Fibroblast of skin of right quadriceps (primary cell): ENCODE measurements around the gene STARD13.

ENCODE experiments used
- DNase-seq: peaks from one replicate; pipeline ENCODE4 v3.0.0-alpha.2; 2013

Gene STARD13

GRCh38 chr13:33111414-33112110 is 174.0 kb downstream of the STARD13 start:
- DNase-seq: peak; percentile 68

DNA sequence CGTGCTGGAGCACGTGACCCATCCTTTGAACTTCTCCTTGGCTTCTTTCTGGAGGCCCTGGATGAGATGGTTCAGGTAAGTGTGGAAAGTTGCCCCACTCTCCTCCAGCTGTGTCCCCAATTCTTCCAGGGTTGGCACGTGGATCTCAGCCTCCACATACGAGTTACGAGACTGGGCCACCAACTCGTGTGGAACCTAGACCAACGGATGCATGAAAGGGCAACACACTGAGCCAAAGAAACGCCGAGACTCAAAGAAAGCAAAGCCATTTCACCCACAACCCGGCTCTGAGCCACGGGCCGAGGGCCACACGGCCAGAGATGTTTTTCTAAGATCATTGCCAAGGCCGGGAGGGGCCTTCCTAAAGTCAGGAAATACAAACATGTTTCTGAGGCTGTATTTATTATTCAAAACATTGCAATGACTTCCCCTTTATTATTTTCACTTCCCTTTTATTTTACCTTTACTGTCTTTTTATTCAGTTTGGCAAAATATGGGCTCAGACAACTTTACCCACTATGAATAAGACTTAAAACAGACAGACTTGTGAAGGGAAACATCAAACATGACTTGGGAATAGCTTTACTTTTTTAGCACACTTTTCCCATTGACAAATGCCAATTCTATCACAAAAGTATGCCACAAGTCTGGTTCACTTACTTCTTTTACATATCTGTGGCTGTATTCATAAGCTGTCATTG is 174.7 kb downstream of the STARD13 start:
- DNase-seq: peak; percentile 25

- DNase-seq: no peak
Measured at GRCh38 chr13:33110386-33110712, 175.2 kb downstream of the STARD13 start.

GRCh38 chr13:33109801-33110200 is 175.8 kb downstream of the STARD13 start:
- DNase-seq: no peak

GRCh38 chr13:33109271-33109697 is 176.3 kb downstream of the STARD13 start:
- DNase-seq: peak; percentile 32

- DNase-seq: peak; percentile 69
Measured at GRCh38 chr13:33108620-33109019, 176.9 kb downstream of the STARD13 start.

DNA sequence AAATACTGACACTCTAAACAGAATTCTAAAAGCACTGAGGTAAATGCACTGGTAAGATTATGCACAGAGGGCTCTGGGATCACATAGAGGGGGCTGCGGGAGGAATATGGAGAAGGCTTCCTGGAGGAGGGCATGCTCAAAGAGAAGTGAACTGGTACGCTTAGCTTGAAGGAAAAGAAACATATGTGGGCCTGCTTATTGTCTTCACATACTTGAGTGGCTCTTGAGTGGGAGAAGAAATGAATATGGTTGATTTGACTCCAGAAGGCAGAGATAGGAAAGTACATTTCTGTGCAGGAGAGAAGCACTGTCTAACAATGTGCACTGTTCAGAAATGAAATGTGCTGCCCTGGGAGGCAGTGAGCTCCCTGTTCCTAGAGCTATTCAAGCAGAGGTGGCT is 178.2 kb downstream of the STARD13 start:
- no peak for DNase-seq

- DNase-seq: no peak
Measured at GRCh38 chr13:33106656-33107360, 178.7 kb downstream of the STARD13 start.

GRCh38 chr13:33105387-33106005 is 180.1 kb downstream of the STARD13 start:
- DNase-seq: no peak

- no peak for DNase-seq
Measured at GRCh38 chr13:33103457-33103856, 182.1 kb downstream of the STARD13 start.

DNA sequence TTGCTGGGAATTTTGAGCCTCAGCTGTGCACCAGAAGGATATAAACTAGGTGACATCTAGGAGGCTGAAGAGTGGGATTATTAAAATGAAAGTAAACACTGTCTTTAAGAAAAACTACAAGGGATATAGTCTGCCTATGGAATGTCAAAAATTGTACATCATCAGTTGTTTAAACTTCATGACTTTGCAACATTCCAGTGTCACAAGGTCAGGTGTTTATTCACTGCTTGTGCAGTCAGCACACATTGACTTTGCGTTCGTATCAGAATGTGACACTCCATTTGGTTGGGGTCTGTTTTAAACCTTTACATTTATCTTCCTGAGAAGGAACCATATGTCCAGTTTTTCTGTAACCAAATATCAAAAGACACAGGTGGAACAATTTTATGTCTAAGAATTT is 183.7 kb downstream of the STARD13 start:
- no peak for DNase-seq

DNA sequence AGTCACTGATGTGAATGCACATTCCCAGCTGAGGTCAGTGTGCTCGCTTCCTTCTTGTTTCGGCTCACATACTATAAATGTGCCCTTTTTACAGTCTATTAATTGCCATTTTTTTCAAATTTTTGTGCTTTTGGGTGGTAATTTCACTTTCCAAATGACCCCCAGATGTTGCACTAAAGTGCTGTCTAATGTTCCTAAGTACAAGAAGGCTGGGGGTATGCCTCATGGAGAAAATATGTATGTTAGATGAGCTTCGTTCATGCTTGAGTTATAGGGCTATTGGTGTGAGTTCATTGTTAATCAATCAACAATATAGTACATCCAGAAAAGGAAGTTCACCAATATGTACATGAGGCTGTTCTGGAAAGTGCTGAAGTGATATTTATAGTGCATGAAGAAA is 184.7 kb downstream of the STARD13 start:
- DNase-seq: peak; percentile 39

DNA sequence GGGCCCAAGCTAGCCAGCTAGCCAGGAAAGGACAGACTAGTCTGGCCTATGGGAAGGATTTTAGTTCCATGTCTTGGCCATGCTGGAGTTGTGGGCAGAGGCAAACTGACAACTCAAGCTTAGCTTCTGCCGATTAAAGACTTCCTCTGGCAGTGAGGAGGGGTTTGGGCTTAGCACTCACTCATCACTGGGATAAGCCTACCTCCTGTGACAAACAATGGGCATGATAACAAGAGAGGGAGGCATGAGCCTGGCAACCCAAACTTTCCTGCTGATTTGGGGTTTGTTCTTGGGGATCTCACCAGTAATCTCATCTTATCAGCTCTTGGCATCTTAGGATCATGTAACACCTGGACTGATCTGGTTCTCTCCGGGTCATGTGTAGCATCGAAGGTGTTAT is 185.7 kb downstream of the STARD13 start:
- no peak for DNase-seq

DNA sequence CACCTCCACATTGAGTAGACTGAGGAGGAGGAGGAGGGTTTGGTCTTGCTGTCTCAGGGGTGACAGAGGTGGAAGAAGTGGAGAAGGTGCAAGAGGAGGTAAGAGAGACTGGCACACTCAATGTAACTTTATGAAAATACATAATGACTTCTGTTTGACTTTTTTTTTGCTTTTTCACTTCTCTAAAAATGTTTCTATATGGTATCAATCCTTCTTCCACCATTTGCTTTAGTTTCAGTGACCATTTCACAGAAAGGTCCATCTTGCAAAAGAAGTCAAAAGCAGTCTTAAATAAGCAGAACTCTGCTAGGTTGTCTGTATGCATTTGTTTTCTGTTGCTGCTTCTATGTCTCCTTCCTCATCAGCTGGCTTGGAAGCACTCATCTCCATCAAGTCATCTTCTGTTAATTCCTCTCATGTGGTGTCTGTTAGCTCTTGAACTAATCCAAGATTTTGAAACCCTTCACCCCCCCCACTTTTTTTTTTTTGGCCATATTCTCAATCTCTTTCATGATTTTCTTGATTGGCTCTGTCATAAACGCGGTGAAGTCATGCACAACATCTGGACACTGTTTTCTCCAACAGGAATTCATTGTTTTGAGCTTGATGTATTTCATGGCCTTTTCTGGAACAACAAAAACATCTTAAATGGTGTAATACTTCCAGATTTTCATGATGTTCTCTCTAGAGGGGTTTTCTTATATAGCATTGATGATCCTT is 188.5 kb downstream of the STARD13 start:
- no peak for DNase-seq

GRCh38 chr13:33092073-33092987 is 193.2 kb downstream of the STARD13 start:
- no peak for DNase-seq

DNA sequence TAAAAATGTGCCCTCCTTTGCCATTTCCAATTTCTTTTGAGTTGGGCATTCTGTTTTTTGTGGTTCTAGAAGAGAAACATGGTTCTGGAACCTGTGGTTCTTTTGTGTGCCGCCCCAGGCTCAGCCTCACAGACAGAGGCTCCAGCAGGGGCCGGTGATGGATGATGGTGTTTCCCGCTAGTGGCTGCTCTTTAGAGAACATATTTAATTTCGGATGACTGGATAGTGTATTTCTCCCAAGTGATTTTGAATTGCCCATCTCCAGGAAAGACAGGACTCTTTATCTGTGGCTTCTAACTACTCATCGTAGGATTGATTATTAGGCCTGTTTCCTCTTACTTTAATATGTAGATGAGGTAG is 194.2 kb downstream of the STARD13 start:
- no peak for DNase-seq

- DNase-seq: no peak
Measured at GRCh38 chr13:33090755-33091414, 194.7 kb downstream of the STARD13 start.

GRCh38 chr13:33089311-33089710 is 196.2 kb downstream of the STARD13 start:
- no peak for DNase-seq

DNA sequence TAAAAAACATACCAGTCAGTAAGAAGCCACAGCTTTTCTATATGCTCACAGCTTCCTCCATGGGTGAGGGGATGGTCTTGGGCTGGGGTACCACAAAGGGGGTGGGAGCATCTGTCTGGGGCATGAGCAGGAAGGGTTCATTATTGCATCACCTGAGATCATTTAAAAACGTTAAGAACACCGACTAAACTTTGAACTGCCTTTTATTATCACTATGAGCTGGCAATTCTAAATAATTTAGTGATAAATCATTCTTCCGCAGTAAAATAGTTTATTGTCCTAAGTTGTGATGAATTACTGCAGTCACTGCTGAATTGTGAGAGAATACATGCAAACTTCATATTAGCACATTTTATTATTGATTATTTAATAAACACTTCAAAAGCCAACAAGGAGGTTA is 197.8 kb downstream of the STARD13 start:
- no peak for DNase-seq

GRCh38 chr13:33087091-33087490 is 198.5 kb downstream of the STARD13 start:
- no peak for DNase-seq

GRCh38 chr13:33083054-33083453 is 202.5 kb downstream of the STARD13 start:
- no peak for DNase-seq
